GM19023 (cell line): ENCODE results near the gene GJD3.

ENCODE experiments used
- ATAC-seq: cut with Tn5 transposase; IDR thresholded peaks from one replicate; pipeline ENCODE4 v1.9.1; 2021; ENCODE audit warnings: mild to moderate bottlenecking, moderate library complexity; ENCODE audit not compliant: unreplicated experiment

The GJD3 gene

GRCh38 chr17:40342504-40343218 is 21.9 kb downstream of the GJD3 start:
- no peak for ATAC-seq

- ATAC-seq, result no peak
Measured at GRCh38 chr17:40341808-40342503, 22.6 kb downstream of the GJD3 start.

- ATAC-seq, result peak; percentile 69
Measured at GRCh38 chr17:40340880-40341807, 23.4 kb downstream of the GJD3 start.

GRCh38 chr17:40340327-40340726 is 24.2 kb downstream of the GJD3 start:
- ATAC-seq, result no peak

- ATAC-seq, result no peak
Measured at GRCh38 chr17:40338941-40339649, 25.4 kb downstream of the GJD3 start.

- no peak for ATAC-seq
Measured at GRCh38 chr17:40338058-40338457, 26.5 kb downstream of the GJD3 start.

GRCh38 chr17:40337351-40337750 is 27.2 kb downstream of the GJD3 start:
- ATAC-seq, result no peak

GRCh38 chr17:40335620-40336019 is 28.9 kb downstream of the GJD3 start:
- ATAC-seq, result no peak

- no peak for ATAC-seq
Measured at GRCh38 chr17:40333781-40334448, 30.6 kb downstream of the GJD3 start.

GRCh38 chr17:40331743-40332641 is 32.5 kb downstream of the GJD3 start:
- ATAC-seq, result no peak

GRCh38 chr17:40330850-40331470 is 33.6 kb downstream of the GJD3 start:
- ATAC-seq, result no peak

GRCh38 chr17:40329839-40330794 is 34.4 kb downstream of the GJD3 start:
- no peak for ATAC-seq

GRCh38 chr17:40328386-40328766 is 36.2 kb downstream of the GJD3 start:
- ATAC-seq, result no peak

GRCh38 chr17:40327735-40328385 is 36.7 kb downstream of the GJD3 start:
- no peak for ATAC-seq

- no peak for ATAC-seq
Measured at GRCh38 chr17:40327244-40327729, 37.2 kb downstream of the GJD3 start.

GRCh38 chr17:40326832-40327199 is 37.7 kb downstream of the GJD3 start:
- ATAC-seq, result no peak
